Trophoblast cell (in vitro differentiated cells and primary cell): Measurements from ENCODE around the gene MTFR1L.

ENCODE experiments used
- DNase-seq, 2 donors: peaks; one replicate each; pipeline ENCODE4 v3.0.0-alpha.2; 2016
- H2AFZ ChIP-seq: 2 replicates; pipeline ENCODE4 v1.6.1; 2013; ENCODE audit warnings: low read length, moderate library complexity, mild to moderate bottlenecking; ENCODE audit not compliant: insufficient read depth, poor library complexity
- H2AK5ac ChIP-seq: 2 replicates; pipeline ENCODE4 v1.6.1; 2013; ENCODE audit warnings: mild to moderate bottlenecking, low read length
- H2BK120ac ChIP-seq: 2 replicates; pipeline ENCODE4 v1.6.1; 2013; ENCODE audit warnings: low read length, mild to moderate bottlenecking, moderate library complexity; ENCODE audit not compliant: insufficient read depth, poor library complexity
- H2BK12ac ChIP-seq: 2 replicates; pipeline ENCODE4 v1.6.1; 2013; ENCODE audit warnings: mild to moderate bottlenecking, low read length, moderate library complexity
- H2BK5ac ChIP-seq: 2 replicates; pipeline ENCODE4 v1.6.1; 2013; ENCODE audit warnings: low read length, low read depth, moderate library complexity, mild to moderate bottlenecking; ENCODE audit not compliant: poor library complexity
- H3K14ac ChIP-seq: 2 replicates; pipeline ENCODE4 v1.6.1; 2013; ENCODE audit warnings: mild to moderate bottlenecking, low read length
- H3K18ac ChIP-seq: 2 replicates; pipeline ENCODE4 v1.6.1; 2013; ENCODE audit warnings: mild to moderate bottlenecking, low read length
- H3K23ac ChIP-seq: 2 replicates; pipeline ENCODE4 v1.6.1; 2013; ENCODE audit warnings: low read length
- H3K27ac ChIP-seq: 2 replicates; pipeline ENCODE4 v1.5.1; 2013; ENCODE audit warnings: low read depth, mild to moderate bottlenecking, inconsistent platforms, low read length, moderate library complexity
- H3K27me3 ChIP-seq: 2 replicates; pipeline ENCODE4 v1.6.1; 2013; ENCODE audit warnings: inconsistent platforms, mild to moderate bottlenecking, low read length, moderate library complexity; ENCODE audit not compliant: insufficient read depth
- H3K36me3 ChIP-seq, 2 experiments: 1 replicate in 1 of 2; 2 replicates in 1 of 2; pipeline ENCODE4 v1.6.1; 2013; ENCODE audit warnings: low read length in 2 of 2, mild to moderate bottlenecking in 2 of 2, moderate library complexity in 1 of 2; ENCODE audit not compliant: insufficient read depth in 2 of 2, control insufficient read depth in 1 of 2
- H3K4ac ChIP-seq: 2 replicates; pipeline ENCODE4 v1.6.1; 2013; ENCODE audit warnings: low read depth, mild to moderate bottlenecking, low read length, moderate library complexity
- H3K4me1 ChIP-seq, 2 experiments: 1 replicate in 1 of 2; 2 replicates in 1 of 2; pipeline ENCODE4 v1.6.1; 2013; ENCODE audit warnings: low read length in 2 of 2, mild to moderate bottlenecking in 2 of 2, moderate library complexity in 1 of 2; ENCODE audit not compliant: insufficient read depth in 2 of 2, control insufficient read depth in 1 of 2
- H3K4me2 ChIP-seq: 2 replicates; pipeline ENCODE4 v1.6.1; 2013; ENCODE audit warnings: inconsistent platforms, mild to moderate bottlenecking, low read length, moderate library complexity
- H3K4me3 ChIP-seq: 2 replicates; pipeline ENCODE4 v1.5.1; 2013; ENCODE audit warnings: mild to moderate bottlenecking, low read depth, low read length, inconsistent platforms
- H3K79me1 ChIP-seq: one replicate; pipeline ENCODE4 v1.6.1; 2013; ENCODE audit warnings: low read length
- H3K79me2 ChIP-seq: 2 replicates; pipeline ENCODE4 v1.6.1; 2013; ENCODE audit warnings: low read length, mild to moderate bottlenecking; ENCODE audit not compliant: control insufficient read depth, insufficient read depth, poor library complexity
- H3K9ac ChIP-seq: 2 replicates; pipeline ENCODE4 v1.6.1; 2013; ENCODE audit warnings: mild to moderate bottlenecking, low read length
- H3K9me3 ChIP-seq: 2 replicates; pipeline ENCODE4 v1.6.1; 2013; ENCODE audit warnings: low read depth, mild to moderate bottlenecking, control low read depth, inconsistent platforms, low read length; ENCODE audit not compliant: insufficient read depth
- H4K12ac ChIP-seq: 2 replicates; pipeline ENCODE4 v1.6.1; 2013; ENCODE audit warnings: low read depth, mild to moderate bottlenecking, low read length, moderate library complexity
- H4K8ac ChIP-seq: 2 replicates; pipeline ENCODE4 v1.6.1; 2013; ENCODE audit warnings: low read depth, mild to moderate bottlenecking, low read length, moderate library complexity
- H4K91ac ChIP-seq: one replicate; pipeline ENCODE4 v1.6.1; 2013; ENCODE audit warnings: low read depth, mild to moderate bottlenecking, low read length, moderate library complexity
- WGBS: extraction: QIAGEN DNeasy Blood & Tissue Kit; methylation state at CpG from one replicate; pipeline ENCODE4 v1.1.7; 2013; ENCODE audit warnings: missing lambda C conversion rate; ENCODE audit not compliant: insufficient read length, insufficient coverage; ENCODE audit errors: extremely low coverage; 5-methylcytosine and 5-hydroxymethylcytosine counted together

Gene MTFR1L

DNA sequence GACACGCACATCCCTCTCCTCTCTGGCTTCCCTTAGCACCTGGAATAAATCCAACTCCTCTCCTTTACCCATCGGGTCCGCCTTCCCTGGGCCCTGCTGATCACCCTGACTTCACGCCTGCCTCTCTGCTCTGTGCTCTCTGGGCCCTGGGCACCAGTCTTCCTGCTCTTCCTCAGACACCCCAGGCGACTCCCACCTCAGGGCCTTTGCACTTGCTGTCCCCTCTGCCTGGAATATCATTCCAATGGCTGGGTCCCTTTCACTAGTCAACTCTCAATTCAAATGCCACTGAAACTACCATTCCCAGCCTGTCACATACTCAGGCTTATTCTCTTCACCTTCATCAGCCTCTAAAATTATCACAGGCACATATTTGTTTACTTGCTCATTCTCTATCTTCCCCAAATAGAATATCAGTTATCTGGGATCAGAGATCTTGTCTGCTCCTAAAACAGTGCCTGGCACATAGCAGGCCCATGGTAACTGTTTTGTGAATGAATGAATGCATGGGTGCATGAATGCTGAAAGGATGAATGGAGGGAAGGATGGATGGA, 47.0 kb upstream of the MTFR1L start:
- WGBS, result no CpG with 5 or more reads among the region's 5 CpGs

DNA sequence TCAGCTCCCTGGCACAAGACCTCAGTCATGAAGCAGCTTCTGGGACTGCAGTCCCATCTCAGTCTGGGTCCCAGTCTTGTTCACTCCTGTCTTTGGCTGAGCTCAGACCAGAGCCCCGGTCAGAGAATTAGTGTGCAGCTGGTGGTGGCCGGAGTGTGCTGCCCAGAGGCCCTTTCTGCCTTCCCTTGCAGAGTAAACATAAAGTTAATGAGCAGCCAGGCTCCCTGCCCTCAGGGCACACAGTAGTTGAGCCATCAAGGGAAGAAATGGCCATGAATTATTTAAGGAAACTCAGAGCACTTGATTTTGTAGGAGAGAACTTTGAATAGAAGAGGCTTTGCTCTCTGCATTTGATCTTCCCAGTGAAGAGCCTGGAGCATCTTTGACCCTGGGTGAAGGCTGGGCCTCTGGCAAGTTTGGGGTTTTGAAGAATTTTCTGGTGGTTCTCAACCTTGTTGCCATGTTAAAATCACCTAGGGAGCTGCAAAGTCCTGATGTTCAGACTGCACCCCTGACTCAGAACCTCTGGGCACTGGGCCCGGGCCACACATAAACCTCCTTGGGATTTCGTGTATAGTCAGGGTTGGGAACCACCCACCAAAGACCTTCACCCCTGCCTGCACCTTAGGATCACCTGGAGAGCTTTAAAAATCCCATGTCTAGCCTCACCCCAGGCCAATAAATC, 46.2 kb upstream of the MTFR1L start:
- no peak overlapping the region for H3K4ac ChIP-seq
- no peak overlapping the region for H3K27ac ChIP-seq
- no peak overlapping the region for H4K12ac ChIP-seq
- no peak overlapping the region for H3K23ac ChIP-seq
- no peak overlapping the region for H3K4me3 ChIP-seq
- no peak overlapping the region for H3K18ac ChIP-seq
- H2AK5ac ChIP-seq, result no peak overlapping the region
- H3K36me3 ChIP-seq, result no peaks in the 10 kb centered on the region
- no peak overlapping the region for H2BK12ac ChIP-seq
- no peak overlapping the region for H3K9ac ChIP-seq
- H4K91ac ChIP-seq, result no peak overlapping the region
- peaks cover 4% of the 10 kb centered on the region for H3K9me3 ChIP-seq
- H3K4me1 ChIP-seq, result peaks cover 8 to 12% of the 10 kb centered on the region in 2 experiments
- no peaks in the 10 kb centered on the region for H3K79me1 ChIP-seq
- no peaks in the 10 kb centered on the region for H3K27me3 ChIP-seq
- H3K4me2 ChIP-seq, result no peak overlapping the region
- peak; percentile 58 to 68 for DNase-seq
- no peak overlapping the region for H2AFZ ChIP-seq
- no peak overlapping the region for H2BK5ac ChIP-seq
- H4K8ac ChIP-seq, result no peak overlapping the region
- no peak overlapping the region for H3K14ac ChIP-seq
- no peaks in the 10 kb centered on the region for H3K79me2 ChIP-seq
- no CpG with 5 or more reads among the region's 4 CpGs for WGBS
- H2BK120ac ChIP-seq, result no peak overlapping the region

More for the DNA sequence above, 47.0 kb upstream of the MTFR1L start:
- Histone ChIP-seq H2BK120ac (no peak overlapping the region), H2BK5ac (no peak overlapping the region), H3K4ac (no peak overlapping the region), H2AFZ (no peak overlapping the region), H3K4me3 (no peak overlapping the region), H3K14ac (no peak overlapping the region), H3K27ac (no peak overlapping the region), H3K79me2 (no peaks in the 10 kb centered on the region), H2AK5ac (no peak overlapping the region), H3K9me3 (peaks cover 4% of the 10 kb centered on the region), H3K9ac (no peak overlapping the region), H3K27me3 (no peaks in the 10 kb centered on the region), H2BK12ac (no peak overlapping the region), H3K79me1 (no peaks in the 10 kb centered on the region), H3K18ac (no peak overlapping the region), H3K4me1 (peaks cover 8 to 12% of the 10 kb centered on the region in 2 experiments), H3K36me3 (no peaks in the 10 kb centered on the region), H3K23ac (no peak overlapping the region), H4K12ac (no peak overlapping the region), H4K8ac (no peak overlapping the region), H3K4me2 (no peak overlapping the region), H4K91ac (no peak overlapping the region)
- DNase-seq, result peak in 1 of 2 donors; percentile 55

DNA sequence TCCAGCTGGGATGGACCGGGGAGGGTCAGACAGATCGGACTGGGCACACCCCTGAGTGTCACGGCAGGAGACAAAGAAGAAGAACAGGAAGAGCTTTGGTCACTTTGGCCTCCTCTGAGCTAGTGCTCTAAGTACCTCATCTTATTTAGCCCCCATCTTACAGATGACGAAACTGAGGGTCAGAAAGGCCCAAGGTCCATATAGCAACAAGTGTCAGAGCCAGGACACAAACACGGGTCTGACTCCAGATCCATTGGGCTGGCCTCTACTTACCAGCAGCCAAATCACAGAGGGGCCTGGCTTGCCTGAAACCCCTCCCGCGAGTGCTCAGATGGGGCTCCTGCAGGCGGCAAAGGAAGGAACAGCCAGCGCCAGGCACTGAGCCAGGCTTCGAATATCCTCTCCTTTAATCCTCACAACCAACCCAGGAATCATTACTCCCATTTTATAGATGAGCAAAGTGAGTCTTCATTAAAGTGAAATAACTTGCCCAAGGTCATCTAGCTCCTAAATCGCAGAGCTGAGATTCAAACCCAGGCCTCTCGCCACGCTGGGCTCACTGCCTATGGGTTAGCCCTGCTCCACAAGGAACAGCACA, 45.4 kb upstream of the MTFR1L start:
- H3K23ac ChIP-seq, result no peak overlapping the region
- H3K18ac ChIP-seq, result no peak overlapping the region
- H3K4me1 ChIP-seq, result peaks cover 8 to 12% of the 10 kb centered on the region in 2 experiments
- no peak overlapping the region for H3K14ac ChIP-seq
- H2AK5ac ChIP-seq, result no peak overlapping the region
- H3K79me2 ChIP-seq, result no peaks in the 10 kb centered on the region
- no peak overlapping the region for H3K4me2 ChIP-seq
- H3K79me1 ChIP-seq, result no peaks in the 10 kb centered on the region
- H3K4ac ChIP-seq, result no peak overlapping the region
- no peak overlapping the region for H2BK120ac ChIP-seq
- H2AFZ ChIP-seq, result no peak overlapping the region
- no peak overlapping the region for H2BK12ac ChIP-seq
- H4K91ac ChIP-seq, result no peak overlapping the region
- H3K27ac ChIP-seq, result no peak overlapping the region
- H2BK5ac ChIP-seq, result no peak overlapping the region
- H3K9me3 ChIP-seq, result no peaks in the 10 kb centered on the region
- no CpG with 5 or more reads among the region's 13 CpGs for WGBS
- H3K9ac ChIP-seq, result no peak overlapping the region
- H3K4me3 ChIP-seq, result no peak overlapping the region
- H4K12ac ChIP-seq, result no peak overlapping the region
- no peak for DNase-seq
- H3K36me3 ChIP-seq, result no peaks in the 10 kb centered on the region
- no peaks in the 10 kb centered on the region for H3K27me3 ChIP-seq
- H4K8ac ChIP-seq, result no peak overlapping the region

DNA sequence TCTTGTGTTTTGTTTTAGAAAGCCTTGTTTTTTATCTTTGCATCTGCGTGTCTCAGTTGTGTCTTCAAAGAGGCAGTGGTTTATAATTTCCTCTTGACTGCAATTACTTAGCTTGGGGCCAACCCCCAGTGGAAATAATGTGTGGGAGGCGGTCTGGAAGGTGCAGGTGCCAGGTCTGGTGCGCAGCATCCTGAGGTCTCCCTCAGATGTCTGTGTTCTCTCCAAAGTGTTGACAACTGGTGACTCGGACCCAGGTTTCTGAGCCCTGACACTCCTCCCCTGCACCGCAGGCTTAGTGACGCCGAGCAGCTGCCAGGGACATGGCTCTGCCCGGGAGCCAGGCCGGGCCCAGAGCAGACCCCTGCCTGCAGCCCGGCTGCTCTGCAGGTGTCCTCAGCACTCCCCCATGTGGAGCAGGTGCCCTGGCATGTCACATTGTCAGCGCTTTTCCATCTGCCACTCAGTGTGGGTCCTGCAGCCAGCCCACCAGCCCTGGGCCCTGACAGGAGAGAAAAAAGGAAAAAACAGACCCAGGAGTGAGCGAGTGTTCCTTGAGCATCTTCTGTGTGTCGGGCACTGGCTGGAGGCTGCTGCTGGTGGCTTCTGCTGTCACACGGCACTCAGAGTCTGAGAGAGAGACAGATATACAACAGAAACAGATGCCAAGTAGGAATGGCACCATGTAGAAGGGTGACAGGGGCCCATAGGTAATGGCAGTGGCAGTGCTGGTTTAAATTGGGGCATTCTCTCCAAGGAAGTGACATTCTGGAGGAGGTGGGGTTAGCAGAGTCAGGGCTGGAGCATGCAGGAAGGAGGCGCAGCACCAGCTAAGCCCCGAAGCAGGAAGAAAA, 44.6 kb upstream of the MTFR1L start:
- Histone ChIP-seq H3K27me3 (no peaks in the 10 kb centered on the region), H3K79me2 (no peaks in the 10 kb centered on the region), H2AK5ac (no peak overlapping the region), H3K9ac (no peak overlapping the region), H3K4me3 (no peak overlapping the region), H3K4ac (no peak overlapping the region), H3K4me2 (no peak overlapping the region), H4K91ac (no peak overlapping the region), H3K4me1 (peaks cover 8 to 12% of the 10 kb centered on the region in 2 experiments), H3K79me1 (no peaks in the 10 kb centered on the region), H3K36me3 (no peaks in the 10 kb centered on the region), H3K27ac (no peak overlapping the region), H2BK120ac (no peak overlapping the region), H3K14ac (no peak overlapping the region), H2BK5ac (no peak overlapping the region), H2BK12ac (no peak overlapping the region), H4K12ac (no peak overlapping the region), H3K23ac (no peak overlapping the region), H4K8ac (no peak overlapping the region), H2AFZ (no peak overlapping the region), H3K9me3 (no peaks in the 10 kb centered on the region), H3K18ac (no peak overlapping the region)
- DNase-seq, result peak in 1 of 2 donors; percentile 10
- no CpG with 5 or more reads among the region's 16 CpGs for WGBS
